CD1c-positive myeloid dendritic cell (primary cell): ENCODE data around the gene VSNL1.

Experiments
- DNase-seq: peaks from one replicate; pipeline ENCODE4 v3.0.0-alpha.2; 2016; ENCODE audit errors: extremely low spot score

Gene VSNL1

GRCh38 chr2:17581831-17582230 lies 41.3 kb downstream of the VSNL1 start:
- DNase-seq, result peak; percentile 1

- no peak for DNase-seq
Measured at GRCh38 chr2:17583166-17583565, 42.7 kb downstream of the VSNL1 start.

- no peak for DNase-seq
Measured at GRCh38 chr2:17583646-17584045, 43.1 kb downstream of the VSNL1 start.

- no peak for DNase-seq
Measured at GRCh38 chr2:17584689-17585088, 44.2 kb downstream of the VSNL1 start.

- no peak for DNase-seq
Measured at GRCh38 chr2:17587469-17587868, 47.0 kb downstream of the VSNL1 start.

GRCh38 chr2:17588031-17588430 lies 47.5 kb downstream of the VSNL1 start:
- DNase-seq, result no peak

- no peak for DNase-seq
Measured at GRCh38 chr2:17589406-17590035, 49.0 kb downstream of the VSNL1 start.

- DNase-seq, result no peak
Measured at GRCh38 chr2:17590342-17590911, 49.9 kb downstream of the VSNL1 start.

- no peak for DNase-seq
Measured at GRCh38 chr2:17591846-17592245, 51.4 kb downstream of the VSNL1 start.

GRCh38 chr2:17592731-17593409 lies 52.4 kb downstream of the VSNL1 start:
- no peak for DNase-seq

- DNase-seq, result no peak
Measured at GRCh38 chr2:17593445-17593840, 52.9 kb downstream of the VSNL1 start.

- no peak for DNase-seq
Measured at GRCh38 chr2:17593841-17594491, 53.5 kb downstream of the VSNL1 start.

GRCh38 chr2:17594533-17595401 lies 54.3 kb downstream of the VSNL1 start:
- no peak for DNase-seq

GRCh38 chr2:17599617-17600016 lies 59.1 kb downstream of the VSNL1 start:
- DNase-seq, result no peak

GRCh38 chr2:17600556-17601204 lies 60.2 kb downstream of the VSNL1 start:
- DNase-seq, result no peak

- no peak for DNase-seq
Measured at GRCh38 chr2:17604050-17604449, 63.6 kb downstream of the VSNL1 start.

- DNase-seq, result no peak
Measured at GRCh38 chr2:17605696-17606095, 65.2 kb downstream of the VSNL1 start.

GRCh38 chr2:17606851-17607250 lies 66.4 kb downstream of the VSNL1 start:
- DNase-seq, result no peak

GRCh38 chr2:17607379-17607778 lies 66.9 kb downstream of the VSNL1 start:
- no peak for DNase-seq

- no peak for DNase-seq
Measured at GRCh38 chr2:17608251-17608650, 67.8 kb downstream of the VSNL1 start.

GRCh38 chr2:17610521-17610920 lies 70.0 kb downstream of the VSNL1 start:
- DNase-seq, result no peak
